HG03442 (cell line): Measurements from ENCODE around the gene SLC22A23.

ENCODE experiments used
- ATAC-seq: cut with Tn5 transposase; IDR thresholded peaks from one replicate; pipeline ENCODE4 v1.9.1; 2021; ENCODE audit warnings: mild to moderate bottlenecking, moderate library complexity; ENCODE audit not compliant: unreplicated experiment

Gene SLC22A23

DNA sequence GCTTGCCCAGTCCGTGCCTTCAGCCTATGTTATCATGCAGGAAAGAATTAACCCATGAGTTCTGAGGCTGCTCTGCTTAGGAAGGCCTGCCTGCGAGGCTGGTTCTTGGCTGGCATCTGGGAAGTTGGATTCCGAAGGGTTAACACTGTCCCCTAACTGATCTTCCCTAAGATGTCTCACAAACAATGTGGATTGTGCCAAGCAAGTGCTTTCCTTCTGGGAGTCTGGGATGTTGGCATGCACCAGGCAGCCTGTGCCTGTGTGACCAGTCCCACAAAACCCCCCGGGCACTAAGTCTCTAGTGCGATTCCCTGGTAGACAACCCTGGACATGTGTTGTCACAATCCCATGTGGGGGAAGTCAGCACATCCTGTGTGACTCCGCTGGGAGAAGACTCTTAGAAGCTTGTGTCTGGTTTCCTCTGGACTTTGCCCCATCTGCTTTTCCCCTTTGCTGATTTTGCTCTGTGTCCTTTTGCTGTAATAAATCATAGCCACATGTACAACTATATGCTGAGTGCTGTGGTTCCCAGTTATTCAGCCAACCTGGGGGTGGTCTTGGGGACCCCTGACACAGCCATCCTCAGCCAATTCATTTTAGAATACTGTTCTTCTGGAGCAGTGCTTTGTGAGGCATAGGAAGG, 83.8 kb downstream of the SLC22A23 start:
- no peak for ATAC-seq

DNA sequence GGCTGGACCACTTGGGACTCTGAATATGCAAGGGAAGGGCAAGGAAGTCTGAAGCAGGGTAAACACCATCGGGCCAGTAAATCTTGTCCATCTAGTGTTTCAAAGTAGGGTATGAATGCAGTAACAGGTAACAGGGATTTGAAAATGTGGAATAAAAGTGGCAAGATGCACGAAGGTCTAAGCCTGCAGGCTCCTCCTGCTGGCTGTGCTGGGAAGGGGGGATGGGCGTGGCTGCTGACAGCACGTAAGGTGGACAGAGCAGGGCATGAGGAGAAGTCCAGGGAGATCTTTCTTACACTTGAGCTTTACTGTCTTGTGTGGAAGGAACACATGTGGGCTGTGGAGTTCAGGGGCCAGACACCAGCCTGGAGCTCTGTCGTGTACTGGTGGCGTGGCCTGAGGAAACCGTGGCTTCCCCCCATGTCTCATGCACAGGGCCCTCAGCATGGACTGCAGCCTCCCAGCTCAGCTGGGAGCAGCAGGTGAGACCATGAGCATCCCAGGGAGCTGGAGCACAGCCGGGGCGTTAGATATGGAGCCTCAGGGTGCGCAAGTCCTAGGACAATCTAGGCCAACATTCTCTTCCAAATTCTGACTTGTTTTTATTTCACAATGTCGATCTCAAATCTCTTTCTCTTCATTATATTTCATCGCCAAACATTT, 84.5 kb downstream of the SLC22A23 start:
- no peak for ATAC-seq

DNA sequence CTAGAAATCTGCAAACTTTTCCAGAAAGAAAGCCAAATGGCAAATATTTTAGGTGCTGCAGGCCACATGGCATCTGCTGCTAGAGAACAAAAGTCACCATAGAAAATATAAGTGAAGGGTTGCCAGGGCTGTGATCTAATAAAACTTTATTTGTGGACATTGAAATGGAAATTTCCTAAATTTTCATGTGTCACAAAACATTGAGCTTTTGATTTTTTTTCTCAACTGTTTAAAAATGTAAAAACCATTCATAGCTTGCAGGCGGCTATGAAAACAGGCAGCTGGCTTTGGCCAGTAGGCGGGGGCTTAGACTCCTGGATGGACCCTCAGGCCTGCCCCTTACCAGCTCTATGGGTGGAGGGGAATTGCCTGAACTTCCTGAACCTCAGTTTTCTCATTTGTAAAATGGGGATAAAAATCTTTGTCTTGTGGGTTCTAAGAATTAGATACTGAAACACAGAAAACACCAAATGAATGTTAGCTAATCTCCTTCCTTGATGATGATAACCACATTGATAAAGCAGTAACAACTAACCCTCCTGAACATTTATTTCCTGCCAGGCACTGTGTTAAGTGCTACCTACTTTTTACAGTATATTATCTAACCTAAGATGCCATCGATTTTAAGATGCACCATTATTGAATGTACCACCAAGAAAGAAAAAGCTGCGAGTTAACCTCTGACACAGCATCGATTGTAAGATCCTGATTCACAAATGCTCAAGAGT, 85.5 kb downstream of the SLC22A23 start:
- ATAC-seq = no peak

DNA sequence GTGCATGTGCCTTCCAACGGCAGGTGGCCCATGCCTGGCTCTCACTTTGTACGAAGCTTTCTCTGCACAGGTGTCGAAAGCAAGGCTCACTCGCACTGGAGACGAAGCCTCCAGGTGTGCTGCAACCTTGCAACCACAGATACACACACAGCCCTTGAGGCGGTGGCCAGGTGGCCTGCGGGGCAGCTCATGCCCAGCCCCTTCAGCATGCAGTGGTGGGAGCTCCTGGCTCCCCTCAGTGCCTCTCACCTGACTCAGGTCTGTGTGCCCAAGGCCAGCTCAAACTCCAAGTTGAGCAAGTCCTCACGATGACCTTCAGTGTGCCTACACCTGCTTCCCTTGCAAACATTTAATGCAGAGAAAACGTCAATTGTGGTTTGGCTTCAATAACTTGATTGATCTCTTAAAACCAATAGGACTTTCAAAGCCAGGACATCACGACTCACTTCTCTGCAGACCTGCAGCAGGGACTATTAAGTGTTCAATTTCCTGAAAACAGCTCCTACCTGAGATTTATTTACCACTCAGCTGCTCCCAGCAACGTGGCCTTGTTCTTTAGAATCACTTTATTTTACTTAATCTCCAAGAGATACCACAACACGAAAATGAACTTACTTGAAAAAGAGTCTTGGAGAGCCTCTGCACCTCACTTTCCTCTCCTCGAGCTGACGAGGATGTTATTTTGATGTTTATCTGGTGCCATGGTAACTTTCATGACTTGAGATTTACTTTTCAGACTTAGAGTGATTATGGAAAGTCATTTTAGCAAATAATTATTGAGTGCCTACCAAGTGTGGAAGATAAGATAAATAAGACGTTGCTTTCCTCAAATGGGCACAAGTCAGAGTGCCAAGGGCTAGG, 86.3 kb downstream of the SLC22A23 start:
- ATAC-seq = no peak

DNA sequence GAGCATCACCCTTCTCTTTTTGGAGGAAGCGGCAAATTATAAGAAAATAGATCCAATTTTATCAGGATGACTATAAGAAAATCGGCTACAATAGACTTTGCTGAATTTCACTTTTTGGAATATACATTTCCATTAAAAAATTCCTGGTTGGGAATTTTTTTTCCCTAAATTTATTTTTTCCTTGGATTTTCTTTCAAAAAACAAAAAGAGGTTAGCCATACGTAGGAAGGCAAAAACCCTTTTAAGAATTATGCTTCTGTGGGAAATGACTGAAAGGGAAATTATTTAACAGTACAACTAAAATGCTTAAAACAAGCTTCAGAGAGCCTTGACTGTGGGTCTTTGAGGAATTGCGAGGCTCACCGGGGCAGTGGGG, 86.9 kb downstream of the SLC22A23 start:
- ATAC-seq = no peak

DNA sequence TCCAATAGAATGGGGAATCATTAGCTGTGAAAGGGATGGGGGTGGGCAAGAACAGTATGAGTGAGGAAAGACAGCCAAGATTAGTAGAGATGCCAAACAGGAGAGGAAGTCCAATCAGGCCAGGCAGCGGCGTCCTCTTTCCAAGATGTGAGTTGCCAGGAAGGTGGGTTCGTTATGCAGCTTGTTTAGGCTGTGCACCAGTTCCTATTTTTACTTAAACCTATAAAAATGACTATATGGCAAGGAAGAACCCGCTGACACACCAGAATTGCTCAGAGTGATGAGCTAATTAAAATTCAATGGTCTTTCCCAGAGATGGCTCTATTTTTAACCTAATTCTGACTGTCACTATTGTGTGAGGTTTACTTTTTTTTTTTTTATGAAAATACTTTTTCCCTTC, 88.2 kb downstream of the SLC22A23 start:
- ATAC-seq = no peak

DNA sequence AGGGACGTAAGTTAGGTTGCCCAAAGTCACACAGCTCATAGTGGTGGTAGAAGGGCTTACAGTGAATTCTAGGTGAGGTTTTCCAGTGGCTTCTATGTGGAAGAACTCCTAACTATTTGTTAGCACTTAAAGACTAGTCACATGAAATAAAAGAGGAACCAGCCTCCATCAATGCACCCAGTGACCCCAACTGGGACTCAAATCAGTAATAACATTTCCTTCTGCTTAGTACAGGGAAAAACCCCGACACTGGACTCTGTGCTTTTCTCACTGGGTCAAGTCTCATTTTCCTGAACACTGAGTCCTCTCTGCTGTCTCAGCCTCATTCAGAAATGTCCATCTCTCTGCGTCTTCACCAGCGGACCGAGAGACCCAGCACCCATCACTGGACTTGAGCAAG, 89.2 kb downstream of the SLC22A23 start:
- ATAC-seq = no peak

DNA sequence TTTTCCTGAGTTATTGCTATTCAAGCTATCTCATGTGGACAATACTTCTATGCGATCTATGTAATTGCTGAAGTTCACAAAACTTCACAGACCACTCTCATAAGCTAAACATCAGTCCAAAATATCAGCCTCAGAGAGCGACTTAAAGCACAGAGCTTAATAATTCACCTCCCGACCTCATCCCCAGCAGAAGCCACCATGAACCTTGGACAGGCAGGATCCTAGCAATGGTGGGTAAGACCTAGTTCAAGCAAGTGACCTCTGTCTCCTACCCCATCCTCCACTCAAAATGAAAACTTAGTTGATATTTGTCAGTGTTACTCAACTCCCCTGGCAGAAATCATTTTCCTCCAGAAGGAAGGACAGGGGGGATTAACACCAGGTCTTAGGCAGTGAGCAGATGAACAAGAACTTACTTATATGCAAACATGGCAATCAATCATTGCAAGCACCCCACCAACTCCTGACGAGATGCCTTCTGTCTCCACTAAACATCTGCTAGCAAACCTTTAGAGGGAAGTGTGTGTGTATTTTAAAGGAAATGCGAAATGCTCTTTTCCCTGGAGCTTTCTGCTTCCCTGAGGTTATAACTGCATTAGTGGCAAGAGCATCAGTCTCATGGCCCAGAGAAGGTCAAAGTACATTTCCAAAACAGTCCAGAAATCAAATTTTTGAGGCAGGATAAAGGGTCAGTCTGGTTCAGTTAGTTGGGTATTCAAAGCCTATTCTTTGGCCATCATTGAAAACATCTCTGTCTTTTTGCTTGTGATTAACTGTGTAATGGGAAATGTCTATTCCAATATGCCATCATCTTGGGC, 90.0 kb downstream of the SLC22A23 start:
- ATAC-seq = no peak

DNA sequence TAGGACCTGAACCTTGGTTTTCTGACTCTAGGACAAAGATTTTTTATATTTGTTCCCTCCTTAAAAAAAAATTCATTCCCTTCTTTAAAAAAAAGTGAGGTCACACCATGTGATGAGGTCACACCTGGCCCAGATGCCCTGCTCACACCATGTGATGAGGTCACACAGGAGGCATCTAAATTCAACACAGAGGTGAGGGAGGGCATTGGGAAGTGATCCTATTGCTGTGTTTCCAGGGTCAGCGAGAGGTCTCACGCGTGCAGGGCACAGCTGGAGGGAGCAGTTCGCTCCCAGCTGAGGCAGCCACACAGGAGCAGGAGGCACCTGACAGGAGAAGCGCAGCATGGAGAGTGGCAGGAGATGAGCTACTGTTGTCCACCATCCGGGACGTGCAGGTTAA, 92.5 kb downstream of the SLC22A23 start:
- no peak for ATAC-seq

DNA sequence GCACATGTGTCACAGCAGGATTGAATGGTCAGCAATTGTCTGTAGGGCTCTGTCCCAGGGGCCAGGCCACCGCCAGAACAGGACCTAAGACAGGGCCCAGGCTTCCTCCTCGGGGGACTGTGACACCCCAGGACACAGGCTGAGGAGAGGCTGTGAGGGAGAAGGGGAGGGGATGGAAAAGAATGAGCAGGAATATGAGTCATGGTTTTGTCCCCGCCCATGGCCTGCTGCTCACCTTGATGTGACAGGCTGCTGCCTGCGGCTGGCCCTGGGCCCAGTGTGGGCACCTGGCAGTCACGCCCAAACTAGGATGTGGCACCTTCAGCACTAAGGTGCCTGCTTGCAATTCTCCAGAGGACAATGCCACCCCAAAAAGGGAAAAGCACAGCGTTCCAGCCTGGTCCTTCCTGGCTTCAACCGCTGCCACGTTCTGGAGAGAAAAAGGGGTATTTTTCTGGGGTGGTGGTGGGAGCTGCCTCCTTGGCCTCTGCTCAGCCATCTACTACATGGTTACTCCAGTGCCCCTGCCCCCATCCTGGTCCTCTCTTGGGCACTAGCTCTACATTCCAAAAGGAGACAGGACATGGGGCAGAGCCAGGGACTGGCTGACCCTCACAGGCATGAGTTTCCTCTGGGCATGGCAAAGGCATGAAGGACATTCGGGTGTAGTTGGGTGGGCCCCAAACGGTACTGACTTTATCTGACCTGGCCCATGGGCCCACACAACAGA, 93.4 kb downstream of the SLC22A23 start:
- no peak for ATAC-seq

DNA sequence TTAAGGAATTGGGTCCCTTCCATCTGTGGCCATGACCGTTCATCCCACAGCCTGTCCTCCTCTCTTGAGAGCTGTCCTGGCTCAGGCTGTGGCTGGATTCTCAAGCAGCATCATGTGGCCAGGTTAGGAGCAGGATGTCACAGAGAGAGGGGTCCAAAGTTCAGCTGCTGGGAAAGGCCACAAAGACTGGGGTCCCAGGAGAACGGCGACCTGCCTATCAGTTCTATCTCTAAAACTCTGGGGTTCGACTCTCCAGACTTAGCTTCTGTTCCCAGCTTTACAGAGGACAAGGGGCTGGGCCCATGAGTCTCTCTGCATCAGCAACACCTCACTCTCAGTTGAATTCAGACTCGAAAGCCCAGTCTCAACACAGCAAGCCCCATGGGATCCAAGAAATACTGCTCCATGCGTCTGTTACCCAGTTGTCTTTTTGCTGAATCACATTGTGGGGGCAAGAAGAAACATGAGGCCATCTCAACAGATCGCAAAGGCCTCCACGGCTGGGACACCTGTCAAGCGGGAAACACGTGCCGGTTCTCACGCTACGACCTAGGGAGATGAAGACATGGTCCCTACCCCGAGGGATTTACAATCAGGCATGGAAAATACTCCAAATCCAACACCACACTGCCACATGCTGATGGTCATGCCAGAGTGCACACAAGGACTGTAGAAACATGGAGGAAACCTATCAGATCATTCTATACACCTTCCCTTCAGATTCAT, 95.4 kb downstream of the SLC22A23 start:
- no peak for ATAC-seq

DNA sequence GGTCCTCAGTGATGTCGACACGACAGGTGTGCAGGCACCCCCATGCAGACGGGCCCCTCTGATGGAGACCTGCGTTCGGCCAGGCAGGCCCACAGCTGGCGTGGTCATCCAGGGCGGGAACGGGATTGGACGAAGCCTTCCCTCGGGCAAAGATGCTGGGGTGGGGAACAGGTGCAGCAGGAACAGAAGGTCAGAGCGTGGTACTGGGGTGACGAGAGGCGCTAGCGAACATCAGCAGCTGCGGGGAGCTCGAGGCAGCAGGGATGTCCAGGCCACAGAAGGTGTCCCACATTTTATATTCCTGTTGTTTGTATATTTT, 96.2 kb downstream of the SLC22A23 start:
- ATAC-seq = no peak

DNA sequence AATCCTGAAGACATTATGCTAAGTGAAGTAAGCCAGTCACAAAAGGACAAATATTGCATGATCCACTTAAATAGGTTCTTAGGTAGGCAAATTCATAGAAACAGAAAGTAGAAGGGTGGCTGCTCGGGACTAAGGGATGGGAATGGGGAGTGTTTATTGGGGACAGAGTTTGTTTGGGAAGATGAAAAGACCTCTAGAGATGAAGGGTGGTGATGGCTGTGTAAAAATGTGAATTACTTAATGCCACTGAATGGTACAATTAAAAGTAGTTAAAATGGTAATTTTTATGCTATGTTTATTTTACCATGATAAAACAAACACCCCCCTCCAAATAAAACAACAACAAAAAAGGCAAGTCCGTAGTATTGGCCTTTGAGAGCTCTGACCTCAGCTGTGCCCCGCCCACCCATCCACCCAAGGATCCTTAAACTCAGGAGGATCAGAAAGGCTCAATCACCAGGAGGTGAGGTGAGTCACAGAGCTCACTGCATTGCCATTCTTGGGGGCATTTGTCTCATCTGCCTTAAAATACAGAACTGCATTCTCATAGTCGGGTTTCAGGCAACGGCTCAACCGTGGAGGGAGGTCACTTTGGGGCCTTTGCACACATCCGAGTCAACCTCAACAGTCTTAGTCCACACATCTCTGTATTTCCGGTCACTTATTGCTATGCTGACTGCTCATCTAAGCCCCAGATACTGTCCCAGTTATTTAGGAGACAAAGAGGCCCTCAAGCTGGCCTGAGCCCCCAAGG, 96.7 kb downstream of the SLC22A23 start:
- ATAC-seq = no peak

DNA sequence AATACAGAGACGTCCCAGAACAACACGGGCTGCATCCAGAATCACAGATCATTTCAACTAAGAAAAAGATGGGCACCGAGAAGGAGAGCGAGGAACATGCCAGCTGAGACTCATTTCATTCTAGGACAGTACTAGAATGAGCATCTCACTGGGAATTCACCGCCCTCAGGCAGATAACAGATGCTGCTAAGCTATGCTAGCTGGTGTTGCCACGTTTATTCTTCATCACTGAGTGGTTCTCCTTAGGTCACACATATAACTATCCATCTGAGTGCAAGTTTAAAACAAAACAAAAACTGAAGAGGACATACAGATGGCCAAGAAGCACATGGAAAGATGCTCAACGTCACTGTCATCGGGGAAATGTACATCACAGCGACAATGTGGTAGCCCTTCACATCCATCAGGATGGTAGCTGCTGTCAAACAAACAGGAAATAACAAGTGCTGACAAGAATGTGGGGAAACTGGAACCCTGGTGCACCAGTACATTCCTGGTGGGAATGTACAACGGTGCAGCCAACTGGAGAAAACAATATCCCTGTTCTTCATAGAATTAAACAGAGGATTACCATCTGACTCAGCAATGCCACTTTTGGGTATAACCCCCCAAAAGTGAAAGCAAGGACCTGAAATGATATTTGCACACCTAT, 97.6 kb downstream of the SLC22A23 start:
- ATAC-seq = no peak

DNA sequence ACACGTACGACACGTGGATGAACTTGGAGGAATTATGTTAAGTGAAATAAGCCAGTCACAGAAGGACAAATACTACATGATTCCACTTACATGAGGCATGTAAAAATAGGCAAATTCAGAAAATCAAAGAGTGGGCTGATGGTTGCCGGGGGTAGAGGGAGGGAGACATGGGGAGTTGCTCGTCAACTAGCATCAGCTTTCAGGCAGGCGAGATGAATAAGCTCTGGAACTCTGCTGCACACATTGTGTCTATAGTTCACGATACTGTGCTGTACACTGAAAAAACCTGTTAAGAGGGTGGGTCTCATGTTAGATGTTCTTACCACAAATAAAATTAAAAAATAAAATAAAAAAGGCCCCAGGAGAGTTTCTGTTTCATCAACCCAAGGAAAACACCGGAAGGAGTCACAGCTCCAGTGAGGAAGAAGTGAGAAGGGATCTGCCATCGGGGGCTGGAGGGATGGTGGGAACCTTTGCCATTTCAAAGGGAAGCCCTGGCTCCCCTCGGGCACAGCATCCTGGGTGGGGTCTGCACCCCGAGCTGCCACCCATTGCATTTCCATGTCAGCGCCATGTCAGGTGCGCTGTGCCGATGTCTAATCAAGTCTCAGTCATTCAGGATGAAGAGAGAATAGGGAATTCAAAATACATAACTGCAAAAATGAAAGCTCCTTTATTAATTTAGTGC, 98.3 kb downstream of the SLC22A23 start:
- no peak for ATAC-seq

DNA sequence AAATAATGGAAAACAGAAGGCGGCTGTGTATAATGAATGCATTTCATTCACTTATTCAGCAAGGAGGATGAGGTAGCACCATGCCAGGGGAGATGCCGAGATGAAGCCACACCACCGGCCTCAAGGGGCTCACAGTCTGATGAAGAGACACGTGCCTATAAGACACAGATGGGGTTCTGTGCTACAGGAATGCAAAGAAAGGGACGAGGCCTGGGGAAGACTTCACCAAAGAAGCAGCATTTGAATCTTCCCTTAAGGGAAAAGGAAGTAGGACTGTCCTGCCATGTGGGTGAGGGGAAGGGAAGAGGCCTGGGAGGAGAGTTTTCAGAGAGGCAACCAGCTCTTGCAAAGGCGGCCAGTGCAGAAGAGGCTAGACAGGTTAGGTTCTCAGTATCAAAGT, 99.2 kb downstream of the SLC22A23 start:
- no peak for ATAC-seq

DNA sequence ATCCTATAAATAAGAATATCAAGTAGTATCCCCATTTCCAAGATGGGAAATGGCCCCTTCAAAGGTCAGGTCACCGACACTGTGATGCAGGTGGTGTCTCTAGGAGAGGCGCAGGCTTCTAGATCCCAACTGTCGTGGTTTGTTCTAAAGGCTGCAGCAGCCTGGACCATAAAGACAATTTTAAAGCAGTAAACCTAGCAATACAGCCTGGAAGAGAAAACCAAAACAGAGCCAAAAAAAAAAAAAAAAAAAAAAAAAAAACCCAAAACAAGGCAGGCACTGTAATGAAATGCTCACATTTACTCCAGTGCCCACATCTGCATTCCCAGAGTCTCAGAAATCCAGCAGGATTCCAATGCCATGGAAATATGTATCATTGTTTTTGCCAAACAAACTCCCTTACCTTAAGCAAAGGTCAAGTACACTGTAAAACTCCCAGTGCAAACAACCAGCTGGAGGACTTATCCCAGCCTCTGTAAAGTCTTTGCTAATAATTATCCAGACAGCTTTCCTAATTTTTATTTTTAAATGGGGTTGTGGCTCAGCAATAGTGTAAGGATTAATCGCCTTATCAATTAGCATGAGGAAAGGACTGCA, 99.9 kb downstream of the SLC22A23 start:
- no peak for ATAC-seq
